Ovary (tissue), 9 donors: ENCODE measurements around the gene PDK4. TPM values are rescaled to one million over a fixed set of nuclear protein-coding genes. Genes with fewer than 3 reads are reported as not detected.

Source experiments
- DNase-seq, 5 donors: peaks; one replicate each; pipeline ENCODE4 v3.0.0-alpha.2; 2019 to 2020
- H3K27ac ChIP-seq, 2 donors: fragments of 200-600 bp; one replicate each; pipeline versions ENCODE4 v1.5.1 to v1.8.0; 2019 to 2022
- H3K27me3 ChIP-seq: fragments of 200-600 bp; one replicate; pipeline ENCODE4 v1.8.0; 2022
- H3K36me3 ChIP-seq: fragments of 200-600 bp; sonication (generic); one replicate; pipeline ENCODE4 v1.5.1; 2019
- H3K4me1 ChIP-seq: one replicate; pipeline ENCODE4 v1.8.1; 2013; ENCODE audit warnings: mild to moderate bottlenecking, moderate library complexity; ENCODE audit not compliant: insufficient read depth
- H3K4me3 ChIP-seq: fragments of 200-600 bp; sonication (generic); one replicate; pipeline ENCODE4 v1.5.1; 2017
- H3K9me3 ChIP-seq, 2 donors: fragments of 200-600 bp in 1 of 2; sonication (generic) in 1 of 2; one replicate each; pipeline versions ENCODE4 v1.5.1 to v1.8.1; 2013 to 2019; ENCODE audit warnings: mild to moderate bottlenecking in 1 of 2, moderate library complexity in 1 of 2
- EP300 ChIP-seq: sonication (generic); formaldehyde crosslinking; IDR thresholded peaks from one replicate; pipeline ENCODE4 v1.6.1; 2017; ENCODE audit warnings: antibody characterized with exemption
- POLR2A ChIP-seq: fragments of 450-650 bp; IDR thresholded peaks from one replicate; pipeline ENCODE4 v1.6.1; 2017; ENCODE audit warnings: antibody characterized with exemption, mild to moderate bottlenecking, moderate library complexity
- WGBS, 3 donors: extraction: QIAGEN DNeasy Blood & Tissue Kit in 1 of 3; methylation state at CpG; one replicate each; pipeline versions ENCODE4 v1.1.5 to v1.1.7; 2013 to 2017; 5-methylcytosine and 5-hydroxymethylcytosine counted together
- intact Hi-C, 4 donors: fragments of 100-400 bp; cut with DNase I; formaldehyde crosslinking; loops; one replicate each; pipeline versions ENCODE4 v1.11.0 to v1.15.1; 2022 to 2023
- polyA plus RNA-seq, 2 donors: library from polyadenylated mRNA; stranded (reverse); fragments of 200-250 nt in 1 of 2; fragments of 350-450 nt in 1 of 2; fragmentation: Illumina TruSeq in 1 of 2; extraction: RNeasy Lipid Tissue Mini Kit (QIAGEN cat#74804) in 1 of 2; gene quantifications; one replicate each; pipeline ENCODE4 v1.2.3, GENCODE V29; 2013 to 2014
- total RNA-seq, 7 donors: library from RNA; depleted of rRNA in 2 of 7; stranded (reverse); fragments of >200 nt in 2 of 7; fragmentation: NEBNext Ultra II Directional in 3 of 7; extraction: Animal tissue kit (Norgen Biotek cat#: 25700) in 3 of 7; gene quantifications; one replicate each; pipeline versions ENCODE4 v1.1.0 to v1.2.4, GENCODE V29; 2016 to 2023
- TF ChIP-seq, protein P1 (sequence below), 3 donors: fragments of 450-650 bp in 2 of 3; fragments of 200-600 bp in 1 of 3; IDR thresholded peaks; one replicate each; pipeline versions ENCODE4 v1.5.1 to v1.8.0; 2016 to 2022; ENCODE audit warnings: antibody characterized with exemption in 3 of 3, mild to moderate bottlenecking in 1 of 3
- donor health status: DM: no; HTN: no; CAD: no; lungs with moderate emphysema.
- donor health status: DM: no; HTN: no; CAD: no.
- donor health status: Bipolar disorder and iron deficiency.
- donor health status: DM: yes; HTN: yes; CAD: no.
- donor health status: DM: no; HTN: no; CAD: no.
- donor health status: DM: yes; HTN: yes; CAD: no.

Gene PDK4
- total and polyA plus RNA-seq, 9 donors: 45.9 to 718 (median 185) TPM

- DNase-seq: peak in 1 of 5 donors; percentile 33
- peak overlapping the region; percentile 8 for H3K4me3 ChIP-seq
- H3K27ac ChIP-seq: peak overlapping the region; percentile 78 to 82
- WGBS, 3 donors: 14 to 19% (median 17%) methylated on average over 4 of the region's 4 CpGs
- intact Hi-C loops: loop anchor here in 1 of 4 donors (5.0 kb wide), 1 partner anchor 47 kb away; the partner anchor contains the start of gene PDK4
- no peaks in the 10 kb centered on the region for H3K27me3 ChIP-seq
- no peaks in the 10 kb centered on the region for H3K9me3 ChIP-seq
- H3K4me1 ChIP-seq: peaks cover 20% of the 10 kb centered on the region
- no peaks in the 10 kb centered on the region for H3K36me3 ChIP-seq
- TF ChIP-seq POLR2A: no peak
- TF ChIP-seq EP300: no peak
- TF ChIP-seq, protein P1, sequence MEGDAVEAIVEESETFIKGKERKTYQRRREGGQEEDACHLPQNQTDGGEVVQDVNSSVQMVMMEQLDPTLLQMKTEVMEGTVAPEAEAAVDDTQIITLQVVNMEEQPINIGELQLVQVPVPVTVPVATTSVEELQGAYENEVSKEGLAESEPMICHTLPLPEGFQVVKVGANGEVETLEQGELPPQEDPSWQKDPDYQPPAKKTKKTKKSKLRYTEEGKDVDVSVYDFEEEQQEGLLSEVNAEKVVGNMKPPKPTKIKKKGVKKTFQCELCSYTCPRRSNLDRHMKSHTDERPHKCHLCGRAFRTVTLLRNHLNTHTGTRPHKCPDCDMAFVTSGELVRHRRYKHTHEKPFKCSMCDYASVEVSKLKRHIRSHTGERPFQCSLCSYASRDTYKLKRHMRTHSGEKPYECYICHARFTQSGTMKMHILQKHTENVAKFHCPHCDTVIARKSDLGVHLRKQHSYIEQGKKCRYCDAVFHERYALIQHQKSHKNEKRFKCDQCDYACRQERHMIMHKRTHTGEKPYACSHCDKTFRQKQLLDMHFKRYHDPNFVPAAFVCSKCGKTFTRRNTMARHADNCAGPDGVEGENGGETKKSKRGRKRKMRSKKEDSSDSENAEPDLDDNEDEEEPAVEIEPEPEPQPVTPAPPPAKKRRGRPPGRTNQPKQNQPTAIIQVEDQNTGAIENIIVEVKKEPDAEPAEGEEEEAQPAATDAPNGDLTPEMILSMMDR (IDR thresholded peaks at IDR 0.05): no peak
Measured at GRCh38 chr7:95550546-95550945, 45.8 kb downstream of the PDK4 start.

- H3K4me3 ChIP-seq: peak overlapping the region; percentile 8
- TF ChIP-seq, protein P1 (IDR thresholded peaks at IDR 0.05): no peak
- TF ChIP-seq POLR2A: peak; percentile 21
- peak; percentile 90 for TF ChIP-seq EP300
- peaks cover 20% of the 10 kb centered on the region for H3K4me1 ChIP-seq
- 4 to 5% (median 4%) methylated on average over 6 of the region's 6 CpGs for WGBS, 3 donors
- H3K27me3 ChIP-seq: no peaks in the 10 kb centered on the region
- DNase-seq: peak; percentile 82 to 96 (median 89)
- H3K36me3 ChIP-seq: no peaks in the 10 kb centered on the region
- H3K27ac ChIP-seq: peak overlapping the region; percentile 82 to 93
- intact Hi-C loops: loop anchor here in 3 of 4 donors (5.0 kb wide), 2 partner anchors 47 to 132 kb away; partner anchors contain the start of gene PDK4 (in 3 of the 3)
- no peaks in the 10 kb centered on the region for H3K9me3 ChIP-seq
Measured at GRCh38 chr7:95549818-95550529, 46.3 kb downstream of the PDK4 start.

DNA sequence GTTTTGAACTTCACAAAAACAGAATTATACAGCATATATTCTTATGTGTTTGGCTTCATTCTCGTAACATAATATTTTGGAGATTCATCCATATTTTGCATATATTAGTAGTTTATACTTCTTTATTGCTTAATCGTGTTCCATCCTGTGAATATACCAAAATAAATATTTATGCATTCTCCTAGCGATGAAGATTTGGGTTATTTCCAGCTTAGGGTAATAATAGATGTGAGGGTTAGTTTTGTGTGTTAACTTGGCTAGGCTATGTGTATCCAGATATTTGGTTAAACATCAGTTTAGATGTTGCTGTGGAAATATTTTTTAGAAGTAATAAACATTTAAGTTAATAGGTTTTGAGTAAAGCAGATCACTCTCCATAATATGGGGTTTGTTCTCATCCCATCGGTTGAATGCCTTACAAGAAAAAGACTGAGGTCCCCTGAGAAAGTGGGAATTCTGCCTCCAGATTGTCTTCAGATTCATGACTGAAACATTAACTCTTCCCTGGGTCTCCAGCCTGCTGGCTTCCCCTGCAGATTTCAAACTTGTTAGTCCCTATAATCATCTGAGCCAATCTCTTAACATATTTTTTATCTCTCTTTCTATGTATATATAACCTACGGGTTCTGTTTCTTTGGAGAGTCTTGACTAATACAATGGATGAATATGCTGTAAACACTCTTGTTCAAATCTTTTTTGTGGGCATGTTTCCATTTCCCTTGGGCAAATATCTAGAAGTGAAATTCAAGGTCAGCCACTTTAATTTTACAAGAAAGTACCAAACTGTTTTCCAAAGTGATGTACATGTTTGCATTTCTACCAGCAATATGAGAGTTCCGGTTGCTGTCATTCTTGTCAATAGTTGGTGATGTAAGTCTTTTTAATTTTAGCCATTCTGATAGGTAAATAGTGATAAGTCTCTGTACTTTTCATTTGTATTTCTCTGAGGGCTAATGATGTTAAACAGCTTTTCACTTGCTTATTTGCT, 48.7 kb downstream of the PDK4 start:
- H3K4me1 ChIP-seq: peaks cover 18% of the 10 kb centered on the region
- no peak overlapping the region for H3K4me3 ChIP-seq
- no peaks in the 10 kb centered on the region for H3K9me3 ChIP-seq
- H3K36me3 ChIP-seq: no peaks in the 10 kb centered on the region
- 41 to 47% (median 45%) methylated on average over 6 of the region's 6 CpGs for WGBS, 3 donors
- no peak for DNase-seq
- intact Hi-C loops: loop anchor here in 2 of 4 donors (5.0 kb wide), 2 partner anchors 50 to 135 kb away; partner anchors contain the start of gene PDK4 (in 2 of the 2)
- peak overlapping the region in 1 of 2 donors; percentile 82 for H3K27ac ChIP-seq
- no peaks in the 10 kb centered on the region for H3K27me3 ChIP-seq
- TF ChIP-seq EP300 (no peak), POLR2A (no peak)
- TF ChIP-seq, protein P1 (IDR thresholded peaks at IDR 0.05): no peak

- intact Hi-C loops: loop anchor here in 2 of 4 donors (5.0 kb wide), 2 partner anchors 51 to 136 kb away; partner anchors contain the start of gene PDK4 (in 2 of the 2)
- no peak for TF ChIP-seq POLR2A
- TF ChIP-seq EP300: no peak
- TF ChIP-seq, protein P1 (IDR thresholded peaks at IDR 0.05): no peak
- no peak overlapping the region for H3K4me3 ChIP-seq
- 65 to 66% (median 66%) methylated on average over 4 of the region's 4 CpGs for WGBS, 3 donors
- H3K27ac ChIP-seq: peak overlapping the region in 1 of 2 donors; percentile 82
- DNase-seq: no peak
- H3K27me3 ChIP-seq: no peaks in the 10 kb centered on the region
- H3K9me3 ChIP-seq: no peaks in the 10 kb centered on the region
- peaks cover 15% of the 10 kb centered on the region for H3K4me1 ChIP-seq
- H3K36me3 ChIP-seq: no peaks in the 10 kb centered on the region
Measured at GRCh38 chr7:95546647-95547046, 49.7 kb downstream of the PDK4 start.
